ENCODE measurements around the gene HOMER2.
"Not testable (repeated sequence)": the region's sequence is repeated elsewhere in the genome, so short reads cannot be mapped to it uniquely, and the experiment has no call there.

Gene HOMER2

GRCh38 chr15:82892573-82892972 lies 59.9 kb downstream of the HOMER2 start:
- no peak for DNase-seq

- DNase-seq = no peak
Observed at GRCh38 chr15:82890995-82891390, 61.5 kb downstream of the HOMER2 start.

- no peak for DNase-seq
Observed at GRCh38 chr15:82890338-82890994, 62.1 kb downstream of the HOMER2 start.

GRCh38 chr15:82882273-82882928 lies 70.1 kb downstream of the HOMER2 start:
- no peak for DNase-seq

GRCh38 chr15:82881747-82882146 lies 70.8 kb downstream of the HOMER2 start:
- no peak for DNase-seq

- no peak for DNase-seq
Observed at GRCh38 chr15:82880704-82881103, 71.8 kb downstream of the HOMER2 start.

- no peak for DNase-seq
Observed at GRCh38 chr15:82878325-82878724, 74.2 kb downstream of the HOMER2 start.

GRCh38 chr15:82877825-82878224 lies 74.7 kb downstream of the HOMER2 start:
- DNase-seq = no peak

GRCh38 chr15:82875411-82876003 lies 77.0 kb downstream of the HOMER2 start:
- DNase-seq = no peak

- DNase-seq = no peak
Observed at GRCh38 chr15:82874961-82875360, 77.6 kb downstream of the HOMER2 start.

GRCh38 chr15:82874267-82874666 lies 78.3 kb downstream of the HOMER2 start:
- DNase-seq = no peak

GRCh38 chr15:82873000-82873680 lies 79.4 kb downstream of the HOMER2 start:
- no peak for DNase-seq

- no peak for DNase-seq
Observed at GRCh38 chr15:82871832-82872484, 80.6 kb downstream of the HOMER2 start.

- no peak for DNase-seq
Observed at GRCh38 chr15:82871358-82871757, 81.2 kb downstream of the HOMER2 start.

GRCh38 chr15:82870727-82871320 lies 81.7 kb downstream of the HOMER2 start:
- no peak for DNase-seq

GRCh38 chr15:82865981-82866380 lies 86.5 kb downstream of the HOMER2 start:
- not testable (repeated sequence) for DNase-seq

GRCh38 chr15:82865581-82865980 lies 86.9 kb downstream of the HOMER2 start:
- not testable (repeated sequence) for DNase-seq

GRCh38 chr15:82864967-82865366 lies 87.6 kb downstream of the HOMER2 start:
- DNase-seq = no peak

GRCh38 chr15:82862886-82863285 lies 89.6 kb downstream of the HOMER2 start:
- DNase-seq = no peak

GRCh38 chr15:82858932-82859331 lies 93.6 kb downstream of the HOMER2 start:
- DNase-seq = no peak

- DNase-seq = no peak
Observed at GRCh38 chr15:82856397-82857170, 95.9 kb downstream of the HOMER2 start.
